ENCODE data around the gene TSPAN7. TPM values are rescaled to one million over a fixed set of nuclear protein-coding genes. Genes with fewer than 3 reads are reported as not detected.

Gene TSPAN7
- total and polyA plus RNA-seq, 2 donors from 2014 or later = 44.9 to 98.3 TPM

- Histone ChIP-seq H3K27ac (ENCODE audit: low read depth in 2 of 2, low read length in 2 of 2) (peak overlapping the region; percentile 4 to 48), H3K27me3 (ENCODE audit: control insufficient read depth, insufficient read depth, low read length) (no peaks in the 10 kb centered on the region), H3K9me3 (ENCODE audit: control insufficient read depth in 2 of 3, insufficient read depth in 1 of 3, low read length in 3 of 3) (no peaks in the 10 kb centered on the region), H3K9ac (ENCODE audit: low read length in 3 of 3) (no peak overlapping the region), H3K4me3 (ENCODE audit: low read length in 3 of 3) (no peak overlapping the region), H3K4me1 (ENCODE audit: control insufficient read depth in 2 of 3, insufficient read depth in 2 of 3, low read depth in 1 of 3, low read length in 3 of 3) (peaks cover 0 to 6% (median 0%) of the 10 kb centered on the region in 3 donors), H3K36me3 (ENCODE audit: control insufficient read depth in 2 of 3, insufficient read depth in 3 of 3, low read length in 3 of 3) (no peaks in the 10 kb centered on the region)
- FAIRE-seq = peak; percentile 90
- intact Hi-C loops (cut with DNase I) = no loop called here
- peak in 1 of 5 donors; percentile 19 for DNase-seq
- TF ChIP-seq CTCF (IDR thresholded peaks at IDR 0.05; ENCODE audit: borderline replicate concordance, extremely low read depth, insufficient read depth) = no peak
Measured at GRCh38 chrX:38578167-38578566, 16.8 kb downstream of the TSPAN7 start.

GRCh38 chrX:38583181-38583580 lies 21.8 kb downstream of the TSPAN7 start:
- Histone ChIP-seq H3K27me3 (ENCODE audit: control insufficient read depth, insufficient read depth, low read length) (no peaks in the 10 kb centered on the region), H3K4me1 (ENCODE audit: control insufficient read depth in 2 of 3, insufficient read depth in 2 of 3, low read depth in 1 of 3, low read length in 3 of 3) (no peaks in the 10 kb centered on the region), H3K9me3 (ENCODE audit: control insufficient read depth in 2 of 3, insufficient read depth in 1 of 3, low read length in 3 of 3) (no peaks in the 10 kb centered on the region), H3K36me3 (ENCODE audit: control insufficient read depth in 2 of 3, insufficient read depth in 3 of 3, low read length in 3 of 3) (no peaks in the 10 kb centered on the region), H3K4me3 (ENCODE audit: low read length in 3 of 3) (no peak overlapping the region), H3K9ac (ENCODE audit: low read length in 3 of 3) (no peak overlapping the region), H3K27ac (ENCODE audit: low read depth in 2 of 2, low read length in 2 of 2) (no peak overlapping the region)
- no peak for DNase-seq
- no peak for TF ChIP-seq CTCF (IDR thresholded peaks at IDR 0.05; ENCODE audit: borderline replicate concordance, extremely low read depth, insufficient read depth)
- no peak for FAIRE-seq
- intact Hi-C loops (cut with DNase I) = no loop called here

DNA sequence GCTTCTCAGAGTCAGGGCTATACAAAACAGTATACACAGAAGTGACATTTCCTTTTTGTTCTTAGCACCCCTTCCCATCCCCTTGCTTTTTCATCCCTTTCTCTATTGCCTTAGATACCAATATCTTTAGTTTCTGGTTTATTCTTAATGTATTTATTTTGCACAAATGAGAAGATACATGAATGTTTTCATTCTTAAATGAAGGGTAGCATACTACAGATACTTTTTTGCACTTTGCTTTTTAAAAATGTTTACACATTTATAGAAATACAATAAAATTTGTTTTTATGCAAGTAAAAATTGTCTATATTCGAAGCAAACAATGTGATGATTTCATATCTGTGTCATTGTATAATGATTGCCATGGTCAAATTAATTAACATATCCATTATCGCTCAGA lies 33.1 kb downstream of the TSPAN7 start:
- DNase-seq = no peak
- intact Hi-C loops (cut with DNase I) = no loop called here
- no peaks in the 10 kb centered on the region for H3K4me1 ChIP-seq (ENCODE audit: control insufficient read depth in 2 of 3, insufficient read depth in 2 of 3, low read depth in 1 of 3, low read length in 3 of 3)
- H3K27me3 ChIP-seq (ENCODE audit: control insufficient read depth, insufficient read depth, low read length) = no peaks in the 10 kb centered on the region
- H3K27ac ChIP-seq (ENCODE audit: low read depth in 2 of 2, low read length in 2 of 2) = no peak overlapping the region
- FAIRE-seq = peak; percentile 84
- no peaks in the 10 kb centered on the region for H3K36me3 ChIP-seq (ENCODE audit: control insufficient read depth in 2 of 3, insufficient read depth in 3 of 3, low read length in 3 of 3)
- no peak overlapping the region for H3K4me3 ChIP-seq (ENCODE audit: low read length in 3 of 3)
- H3K9me3 ChIP-seq (ENCODE audit: control insufficient read depth in 2 of 3, insufficient read depth in 1 of 3, low read length in 3 of 3) = no peaks in the 10 kb centered on the region
- no peak overlapping the region for H3K9ac ChIP-seq (ENCODE audit: low read length in 3 of 3)
- no peak for TF ChIP-seq CTCF (IDR thresholded peaks at IDR 0.05; ENCODE audit: borderline replicate concordance, extremely low read depth, insufficient read depth)

DNA sequence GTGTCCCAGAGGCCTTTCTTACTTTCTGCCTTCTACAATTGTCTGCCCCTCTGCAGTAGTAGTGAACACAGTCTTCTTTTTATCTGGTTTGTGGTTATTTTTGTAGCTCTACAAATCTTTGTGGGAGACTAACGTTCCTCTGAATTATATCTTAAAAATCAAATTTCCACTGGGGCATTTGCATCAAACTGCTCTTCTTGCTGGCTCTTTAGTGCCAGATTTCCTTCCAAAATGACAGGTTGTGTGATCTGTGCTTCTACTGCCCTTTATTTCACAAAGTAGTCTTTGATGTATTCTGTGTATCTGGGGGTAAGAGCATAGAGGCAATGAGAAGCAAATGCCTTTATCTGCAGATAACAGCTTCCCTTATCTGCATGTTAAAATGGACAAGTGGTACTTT lies 34.5 kb downstream of the TSPAN7 start:
- Histone ChIP-seq H3K27ac (ENCODE audit: low read depth in 2 of 2, low read length in 2 of 2) (no peak overlapping the region), H3K9me3 (ENCODE audit: control insufficient read depth in 2 of 3, insufficient read depth in 1 of 3, low read length in 3 of 3) (no peaks in the 10 kb centered on the region), H3K9ac (ENCODE audit: low read length in 3 of 3) (no peak overlapping the region), H3K4me3 (ENCODE audit: low read length in 3 of 3) (no peak overlapping the region), H3K4me1 (ENCODE audit: control insufficient read depth in 2 of 3, insufficient read depth in 2 of 3, low read depth in 1 of 3, low read length in 3 of 3) (no peaks in the 10 kb centered on the region), H3K36me3 (ENCODE audit: control insufficient read depth in 2 of 3, insufficient read depth in 3 of 3, low read length in 3 of 3) (no peaks in the 10 kb centered on the region), H3K27me3 (ENCODE audit: control insufficient read depth, insufficient read depth, low read length) (no peaks in the 10 kb centered on the region)
- DNase-seq (no peak), FAIRE-seq (no peak)
- intact Hi-C loops (cut with DNase I) = no loop called here
- TF ChIP-seq CTCF (IDR thresholded peaks at IDR 0.05; ENCODE audit: borderline replicate concordance, extremely low read depth, insufficient read depth) = no peak

Data from kidney (tissue), 14 donors.